K562 (cell line): ENCODE data around the gene RAD54L. TPM values are rescaled to one million over a fixed set of nuclear protein-coding genes. Genes with fewer than 3 reads are reported as not detected.

ENCODE experiments used
- ARID2 ChIP-seq: fragments of 450-650 bp; IDR thresholded peaks from 2 replicates; pipeline ENCODE4 v1.6.1; 2017; ENCODE audit warnings: antibody characterized with exemption, mild to moderate bottlenecking
- CHD1 ChIP-seq: fragments of 200-600 bp; sonication (generic); IDR thresholded peaks from one replicate; pipeline ENCODE4 v1.6.1; 2012; ENCODE audit warnings: mild to moderate bottlenecking, moderate library complexity, low read length, inconsistent platforms
- DIDO1 ChIP-seq: fragments of 450-650 bp; IDR thresholded peaks from 2 replicates; pipeline ENCODE4 v1.6.1; 2016; ENCODE audit warnings: low read depth, missing biosample characterization, missing genetic modification characterization
- ERF ChIP-seq: fragments of 450-650 bp; formaldehyde crosslinking; IDR thresholded peaks from 2 replicates; pipeline ENCODE4 v1.4.0; 2020; ENCODE audit warnings: mild to moderate bottlenecking, mixed read lengths
- ETV1 ChIP-seq: fragments of 450-650 bp; conservative IDR thresholded peaks from 2 replicates; pipeline ENCODE4 v1.6.1; 2016; ENCODE audit warnings: missing genetic modification characterization, control low read depth, low read depth, missing compliant biosample characterization
- FOXK1 ChIP-seq: sonication (generic); formaldehyde crosslinking; IDR thresholded peaks from 2 replicates; pipeline ENCODE4 v1.8.0; 2022; ENCODE audit warnings: missing genetic modification reagents, mild to moderate bottlenecking, borderline replicate concordance
- KLF6 ChIP-seq: fragments of 250-450 bp; sonication (Bioruptor Pico); IDR thresholded peaks from 2 replicates; pipeline ENCODE4 v1.4.0; 2020; ENCODE audit warnings: mild to moderate bottlenecking, moderate library complexity, borderline replicate concordance
- NFIX ChIP-seq: fragments of 250-450 bp; sonication (Bioruptor Pico); IDR thresholded peaks from 2 replicates; pipeline ENCODE4 v1.4.0; 2020; ENCODE audit warnings: low read depth, mild to moderate bottlenecking, moderate library complexity
- POLR2G ChIP-seq: fragments of 200-400 bp; formaldehyde crosslinking; IDR thresholded peaks from 2 replicates; pipeline ENCODE4 v1.6.1; 2017; ENCODE audit warnings: low read depth, mild to moderate bottlenecking, antibody characterized with exemption, low read length, moderate library complexity
- SMARCA4 ChIP-seq: fragments of 450-650 bp; IDR thresholded peaks from 2 replicates; pipeline ENCODE4 v1.6.1; 2016
- SRSF9 ChIP-seq: fragments of 200-400 bp; formaldehyde crosslinking; IDR thresholded peaks from 2 replicates; pipeline ENCODE4 v1.6.1; 2017; ENCODE audit warnings: low read depth, low read length, borderline replicate concordance
- ZFP36 ChIP-seq: fragments of 150-350 bp; IDR thresholded peaks from 2 replicates; pipeline ENCODE4 v1.6.1; 2018; ENCODE audit warnings: low read length, low read depth; ENCODE audit not compliant: partially characterized antibody
- ZNF140 ChIP-seq: fragments of 250-450 bp; sonication (Bioruptor Pico); IDR thresholded peaks from 2 replicates; pipeline ENCODE4 v1.8.0; 2021; ENCODE audit warnings: moderate library complexity, mild to moderate bottlenecking, inconsistent platforms
- ZNF444 ChIP-seq: fragments of 250-450 bp; sonication (Bioruptor Pico); IDR thresholded peaks from 2 replicates; pipeline ENCODE4 v1.4.0; 2020; ENCODE audit warnings: mild to moderate bottlenecking, moderate library complexity
- ZNF561 ChIP-seq: fragments of 450-650 bp; formaldehyde crosslinking; conservative IDR thresholded peaks from 2 replicates; pipeline ENCODE4 v1.4.0; 2020; ENCODE audit warnings: mild to moderate bottlenecking, moderate library complexity
- ZNF644 ChIP-seq: fragments of 200-800 bp; sonication (Bioruptor generic); IDR thresholded peaks from 2 replicates; pipeline ENCODE4 v1.6.1; 2016; ENCODE audit warnings: low read depth, missing genetic modification characterization, missing compliant biosample characterization
- polyA plus RNA-seq, 8 experiments: library from polyadenylated mRNA; depleted of rRNA in 4 of 8; stranded (reverse) in 5 of 8; unstranded in 3 of 8; fragments of >200 nt; fragmentation: Nextera tagmentation in 2 of 8; fragmentation: Illumina TruSeq in 1 of 8; extraction: Ambion mirVana in 2 of 8; extraction: Trizol in 1 of 8; gene quantifications; 2 replicates each; pipeline versions ENCODE4 v1.2.1 to v1.2.3, GENCODE V29; 2011 to 2014; ENCODE audit warnings: inconsistent platforms in 1 of 8, missing spikeins in 1 of 8
- total RNA-seq, 7 experiments: library from RNA; depleted of rRNA in 6 of 7; stranded (reverse); fragments of >200 nt in 6 of 7; fragmentation: Illumina TruSeq in 2 of 7; extraction: Trizol in 2 of 7; gene quantifications; 2 replicates each; pipeline versions ENCODE4 v1.2.1 to v1.2.3, GENCODE V29; 2011 to 2021; ENCODE audit warnings: low replicate concordance in 1 of 7
- TF ChIP-seq, protein P1 (sequence below): fragments of 450-650 bp; IDR thresholded peaks from 2 replicates; pipeline ENCODE4 v1.6.1; 2016; ENCODE audit warnings: borderline replicate concordance
- TF ChIP-seq, protein P2 (sequence below): fragments of 450-650 bp; IDR thresholded peaks from 2 replicates; pipeline ENCODE4 v1.6.1; 2016; ENCODE audit warnings: mild to moderate bottlenecking
- TF ChIP-seq, protein P3 (sequence below): sonication (generic); formaldehyde crosslinking; IDR thresholded peaks from 2 replicates; pipeline ENCODE4 v1.8.0; 2022; ENCODE audit warnings: mild to moderate bottlenecking, missing genetic modification reagents
- TF ChIP-seq, protein P4 (sequence below): fragments of 250-450 bp; sonication (Bioruptor Pico); IDR thresholded peaks from 2 replicates; pipeline ENCODE4 v1.9.0; 2021; ENCODE audit warnings: mild to moderate bottlenecking, inconsistent platforms

Gene RAD54L
- total and polyA plus RNA-seq, 9 of the 15 experiments (the other 6 are each of a cell fraction or from before 2014, with no cell fraction given): 17.9 to 92.3 (median 37.5) TPM

DNA sequence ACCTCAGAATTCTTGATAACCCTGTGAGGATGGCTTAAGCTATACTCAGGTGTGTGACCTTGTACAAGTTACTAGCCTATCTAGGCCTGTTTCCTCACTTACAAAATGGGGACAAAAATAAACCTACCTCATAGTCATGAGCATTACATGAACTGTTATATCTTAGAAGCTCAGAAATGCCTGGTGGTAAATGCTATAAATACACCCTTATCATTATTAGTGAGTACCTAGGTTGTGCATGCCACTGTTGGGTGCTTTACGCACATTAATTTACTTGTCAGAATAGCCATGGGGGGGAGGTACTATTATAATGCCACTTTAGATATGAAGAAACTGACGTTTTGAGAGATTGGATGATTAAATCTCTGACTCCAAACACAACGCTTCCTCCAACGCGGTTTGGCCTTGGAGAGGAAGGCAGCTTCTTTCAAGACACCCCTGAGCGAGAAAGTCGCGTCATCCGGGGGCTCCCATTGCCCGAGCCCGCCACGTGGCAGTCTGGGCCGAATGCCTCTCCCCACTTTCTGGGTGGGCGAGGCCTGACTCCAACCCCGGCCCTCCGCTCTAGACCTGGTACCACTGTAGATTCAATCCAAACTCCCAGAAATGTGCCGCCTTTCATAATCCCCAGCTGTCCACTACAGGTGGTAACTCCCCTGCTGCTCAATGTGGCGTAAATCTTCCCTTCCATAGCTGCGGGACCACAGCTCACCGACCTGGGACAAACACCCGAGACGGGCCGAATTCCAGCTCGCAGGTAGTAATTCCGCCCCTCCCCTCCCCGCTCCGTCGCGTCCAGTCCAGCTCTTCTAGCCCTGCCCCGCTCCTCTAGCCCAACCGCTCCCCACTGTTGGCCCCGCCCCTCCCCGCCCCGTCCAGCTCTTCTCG is 771 bp upstream of the RAD54L start (continued):
- TF ChIP-seq ETV1 (no peak), NFIX (CRISPR knock-in tag) (no peak), ZNF561 (CRISPR knock-in tag) (0 out of 2 replicates have a peak, but pooled peaks have one; percentile 29), FOXK1 (CRISPR knock-in tag) (peak; percentile 92; the same call in 1 of the 2 replicates), ZFP36 (no peak), DIDO1 (tag) (0 out of 2 replicates have a peak, but pooled peaks have one; percentile 24), ZNF444 (CRISPR knock-in tag) (no peak), KLF6 (peak; percentile 54; the same call in 1 of the 2 replicates), ARID2 (no peak), CHD1 (no peak), ERF (CRISPR knock-in tag) (peak; percentile 53; the same call in 1 of the 2 replicates), SMARCA4 (peak; percentile 43; the same call in 1 of the 2 replicates), SRSF9 (no peak), ZNF140 (CRISPR knock-in tag) (no peak), POLR2G (peak; percentile 67), ZNF644 (no peak)
- TF ChIP-seq, protein P1, sequence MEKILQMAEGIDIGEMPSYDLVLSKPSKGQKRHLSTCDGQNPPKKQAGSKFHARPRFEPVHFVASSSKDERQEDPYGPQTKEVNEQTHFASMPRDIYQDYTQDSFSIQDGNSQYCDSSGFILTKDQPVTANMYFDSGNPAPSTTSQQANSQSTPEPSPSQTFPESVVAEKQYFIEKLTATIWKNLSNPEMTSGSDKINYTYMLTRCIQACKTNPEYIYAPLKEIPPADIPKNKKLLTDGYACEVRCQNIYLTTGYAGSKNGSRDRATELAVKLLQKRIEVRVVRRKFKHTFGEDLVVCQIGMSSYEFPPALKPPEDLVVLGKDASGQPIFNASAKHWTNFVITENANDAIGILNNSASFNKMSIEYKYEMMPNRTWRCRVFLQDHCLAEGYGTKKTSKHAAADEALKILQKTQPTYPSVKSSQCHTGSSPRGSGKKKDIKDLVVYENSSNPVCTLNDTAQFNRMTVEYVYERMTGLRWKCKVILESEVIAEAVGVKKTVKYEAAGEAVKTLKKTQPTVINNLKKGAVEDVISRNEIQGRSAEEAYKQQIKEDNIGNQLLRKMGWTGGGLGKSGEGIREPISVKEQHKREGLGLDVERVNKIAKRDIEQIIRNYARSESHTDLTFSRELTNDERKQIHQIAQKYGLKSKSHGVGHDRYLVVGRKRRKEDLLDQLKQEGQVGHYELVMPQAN: peak; percentile 80; the same call in 1 of the 2 replicates
- TF ChIP-seq, protein P2, sequence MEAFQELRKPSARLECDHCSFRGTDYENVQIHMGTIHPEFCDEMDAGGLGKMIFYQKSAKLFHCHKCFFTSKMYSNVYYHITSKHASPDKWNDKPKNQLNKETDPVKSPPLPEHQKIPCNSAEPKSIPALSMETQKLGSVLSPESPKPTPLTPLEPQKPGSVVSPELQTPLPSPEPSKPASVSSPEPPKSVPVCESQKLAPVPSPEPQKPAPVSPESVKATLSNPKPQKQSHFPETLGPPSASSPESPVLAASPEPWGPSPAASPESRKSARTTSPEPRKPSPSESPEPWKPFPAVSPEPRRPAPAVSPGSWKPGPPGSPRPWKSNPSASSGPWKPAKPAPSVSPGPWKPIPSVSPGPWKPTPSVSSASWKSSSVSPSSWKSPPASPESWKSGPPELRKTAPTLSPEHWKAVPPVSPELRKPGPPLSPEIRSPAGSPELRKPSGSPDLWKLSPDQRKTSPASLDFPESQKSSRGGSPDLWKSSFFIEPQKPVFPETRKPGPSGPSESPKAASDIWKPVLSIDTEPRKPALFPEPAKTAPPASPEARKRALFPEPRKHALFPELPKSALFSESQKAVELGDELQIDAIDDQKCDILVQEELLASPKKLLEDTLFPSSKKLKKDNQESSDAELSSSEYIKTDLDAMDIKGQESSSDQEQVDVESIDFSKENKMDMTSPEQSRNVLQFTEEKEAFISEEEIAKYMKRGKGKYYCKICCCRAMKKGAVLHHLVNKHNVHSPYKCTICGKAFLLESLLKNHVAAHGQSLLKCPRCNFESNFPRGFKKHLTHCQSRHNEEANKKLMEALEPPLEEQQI: no peak
- TF ChIP-seq, protein P3, sequence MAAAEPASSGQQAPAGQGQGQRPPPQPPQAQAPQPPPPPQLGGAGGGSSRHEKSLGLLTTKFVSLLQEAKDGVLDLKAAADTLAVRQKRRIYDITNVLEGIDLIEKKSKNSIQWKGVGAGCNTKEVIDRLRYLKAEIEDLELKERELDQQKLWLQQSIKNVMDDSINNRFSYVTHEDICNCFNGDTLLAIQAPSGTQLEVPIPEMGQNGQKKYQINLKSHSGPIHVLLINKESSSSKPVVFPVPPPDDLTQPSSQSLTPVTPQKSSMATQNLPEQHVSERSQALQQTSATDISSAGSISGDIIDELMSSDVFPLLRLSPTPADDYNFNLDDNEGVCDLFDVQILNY (CRISPR knock-in tag): 0 out of 2 replicates have a peak, but pooled peaks have one; percentile 16
- TF ChIP-seq, protein P4, sequence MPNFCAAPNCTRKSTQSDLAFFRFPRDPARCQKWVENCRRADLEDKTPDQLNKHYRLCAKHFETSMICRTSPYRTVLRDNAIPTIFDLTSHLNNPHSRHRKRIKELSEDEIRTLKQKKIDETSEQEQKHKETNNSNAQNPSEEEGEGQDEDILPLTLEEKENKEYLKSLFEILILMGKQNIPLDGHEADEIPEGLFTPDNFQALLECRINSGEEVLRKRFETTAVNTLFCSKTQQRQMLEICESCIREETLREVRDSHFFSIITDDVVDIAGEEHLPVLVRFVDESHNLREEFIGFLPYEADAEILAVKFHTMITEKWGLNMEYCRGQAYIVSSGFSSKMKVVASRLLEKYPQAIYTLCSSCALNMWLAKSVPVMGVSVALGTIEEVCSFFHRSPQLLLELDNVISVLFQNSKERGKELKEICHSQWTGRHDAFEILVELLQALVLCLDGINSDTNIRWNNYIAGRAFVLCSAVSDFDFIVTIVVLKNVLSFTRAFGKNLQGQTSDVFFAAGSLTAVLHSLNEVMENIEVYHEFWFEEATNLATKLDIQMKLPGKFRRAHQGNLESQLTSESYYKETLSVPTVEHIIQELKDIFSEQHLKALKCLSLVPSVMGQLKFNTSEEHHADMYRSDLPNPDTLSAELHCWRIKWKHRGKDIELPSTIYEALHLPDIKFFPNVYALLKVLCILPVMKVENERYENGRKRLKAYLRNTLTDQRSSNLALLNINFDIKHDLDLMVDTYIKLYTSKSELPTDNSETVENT (CRISPR knock-in tag): peak; percentile 50; the same call in 1 of the 2 replicates
